BLaER1 treated with 17β-estradiol and CSF1 and Interleukin-3, amounts not matched to agents 10 nM and 100 nM (cell line): Measurements from ENCODE around the gene ARID5A.

Source experiments
- H3K27ac ChIP-seq, 11 experiments: shearing (Covaris generic); formaldehyde crosslinking; 2 replicates each; pipeline ENCODE4 v1.8.1; 2022
- H3K27me3 ChIP-seq, 11 experiments: shearing (Covaris generic); formaldehyde crosslinking; 2 replicates each; pipeline ENCODE4 v1.8.1; 2022
- H3K36me3 ChIP-seq, 11 experiments: shearing (Covaris generic); formaldehyde crosslinking; 2 replicates each; pipeline ENCODE4 v1.8.1; 2022
- H3K4me1 ChIP-seq, 10 experiments: shearing (Covaris generic); formaldehyde crosslinking; 2 replicates each; pipeline ENCODE4 v1.8.1; 2022
- H3K4me2 ChIP-seq, 11 experiments: shearing (Covaris generic); formaldehyde crosslinking; 2 replicates each; pipeline ENCODE4 v1.8.1; 2022
- H3K4me3 ChIP-seq, 10 experiments: shearing (Covaris generic); formaldehyde crosslinking; 2 replicates each; pipeline ENCODE4 v1.8.1; 2022
- H3K9ac ChIP-seq, 11 experiments: shearing (Covaris generic); formaldehyde crosslinking; 2 replicates each; pipeline ENCODE4 v1.8.1; 2022
- H3K9me3 ChIP-seq, 11 experiments: shearing (Covaris generic); formaldehyde crosslinking; replicated peaks in 1 of 11; 2 replicates each; pipeline ENCODE4 v1.8.1; 2022
- H4K20me1 ChIP-seq, 11 experiments: shearing (Covaris generic); formaldehyde crosslinking; 2 replicates each; pipeline ENCODE4 v1.8.1; 2022
- Cebpa-rat ChIP-seq, 11 experiments: shearing (Covaris generic); IDR thresholded peaks; 2 replicates each; pipeline ENCODE4 v1.8.1; 2022

The ARID5A gene

GRCh38 chr2:96499061-96499960 lies 37.2 kb upstream of the ARID5A start:
- no peak overlapping the region for H3K4me2 ChIP-seq
- no peaks in the 10 kb centered on the region for H3K36me3 ChIP-seq
- TF ChIP-seq Cebpa-rat (IDR thresholded peaks at IDR 0.05), result no peak
- H3K9ac ChIP-seq, result no peak overlapping the region
- no peaks in the 10 kb centered on the region for H3K27me3 ChIP-seq
- no peaks in the 10 kb centered on the region for H4K20me1 ChIP-seq
- peaks cover 8 to 21% (median 15%) of the 10 kb centered on the region in 11 experiments for H3K9me3 ChIP-seq
- peaks cover 29 to 44% (median 35%) of the 10 kb centered on the region in 10 experiments for H3K4me1 ChIP-seq
- no peak overlapping the region for H3K4me3 ChIP-seq
- H3K27ac ChIP-seq, result no peak overlapping the region

- H3K27ac ChIP-seq, result no peak overlapping the region
- TF ChIP-seq Cebpa-rat (IDR thresholded peaks at IDR 0.05), result no peak
- peak overlapping the region in 1 of 11 experiments; percentile 88; a peak in 2 of 22 replicates for H3K4me2 ChIP-seq
- H3K4me1 ChIP-seq, result peaks cover 29 to 47% (median 36%) of the 10 kb centered on the region in 10 experiments
- no peak overlapping the region for H3K4me3 ChIP-seq
- H3K9ac ChIP-seq, result no peak overlapping the region
- peaks cover 0 to 9% (median 4%) of the 10 kb centered on the region in 11 experiments; a peak in 13 of 22 replicates for H3K9me3 ChIP-seq
- no peaks in the 10 kb centered on the region for H3K36me3 ChIP-seq
- H3K27me3 ChIP-seq, result no peaks in the 10 kb centered on the region
- H4K20me1 ChIP-seq, result no peaks in the 10 kb centered on the region
Observed at GRCh38 chr2:96500385-96501066, 36.0 kb upstream of the ARID5A start.

- no peaks in the 10 kb centered on the region for H3K36me3 ChIP-seq
- H3K9ac ChIP-seq, result peak overlapping the region in 8 of 11 experiments; percentile 2 to 67 (median 26); a peak in 6 of 22 replicates
- H3K4me1 ChIP-seq, result peaks cover 29 to 53% (median 36%) of the 10 kb centered on the region in 10 experiments
- H3K4me2 ChIP-seq, result peak overlapping the region; percentile 49 to 88 (median 64)
- no peaks in the 10 kb centered on the region for H3K27me3 ChIP-seq
- peak overlapping the region in 6 of 11 experiments; percentile 10 to 64 (median 36); a peak in 7 of 22 replicates for H3K27ac ChIP-seq
- no peak for TF ChIP-seq Cebpa-rat (IDR thresholded peaks at IDR 0.05)
- H4K20me1 ChIP-seq, result no peaks in the 10 kb centered on the region
- no peak overlapping the region for H3K4me3 ChIP-seq
- H3K9me3 ChIP-seq, result no peaks in the 10 kb centered on the region
Observed at GRCh38 chr2:96501471-96501874, 35.1 kb upstream of the ARID5A start.

- Histone ChIP-seq H3K36me3 (no peaks in the 10 kb centered on the region), H3K27ac (peak overlapping the region in 6 of 11 experiments; percentile 10 to 64 (median 36); a peak in 6 of 22 replicates), H3K9me3 (no peaks in the 10 kb centered on the region), H3K4me2 (peak overlapping the region; percentile 49 to 88 (median 67)), H3K4me1 (peaks cover 29 to 53% (median 36%) of the 10 kb centered on the region in 10 experiments), H4K20me1 (no peaks in the 10 kb centered on the region), H3K4me3 (no peak overlapping the region), H3K27me3 (no peaks in the 10 kb centered on the region), H3K9ac (peak overlapping the region in 8 of 11 experiments; percentile 2 to 67 (median 26); a peak in 6 of 22 replicates)
- no peak for TF ChIP-seq Cebpa-rat (IDR thresholded peaks at IDR 0.05)
Observed at GRCh38 chr2:96501886-96502810, 34.4 kb upstream of the ARID5A start.

GRCh38 chr2:96502891-96503636 lies 33.5 kb upstream of the ARID5A start:
- Histone ChIP-seq H3K9me3 (no peaks in the 10 kb centered on the region), H3K4me1 (peaks cover 32 to 56% (median 35%) of the 10 kb centered on the region in 10 experiments), H3K9ac (peak overlapping the region in 2 of 11 experiments; percentile 9 to 11; a peak in 2 of 22 replicates), H4K20me1 (no peaks in the 10 kb centered on the region), H3K4me3 (no peak overlapping the region), H3K4me2 (peak overlapping the region; percentile 22 to 88 (median 67)), H3K27me3 (no peaks in the 10 kb centered on the region), H3K27ac (peak overlapping the region in 1 of 11 experiments; percentile 55; a peak in 2 of 22 replicates), H3K36me3 (no peaks in the 10 kb centered on the region)
- no peak for TF ChIP-seq Cebpa-rat (IDR thresholded peaks at IDR 0.05)

GRCh38 chr2:96503637-96504243 lies 32.8 kb upstream of the ARID5A start:
- no peak for TF ChIP-seq Cebpa-rat (IDR thresholded peaks at IDR 0.05)
- no peaks in the 10 kb centered on the region for H3K36me3 ChIP-seq
- H4K20me1 ChIP-seq, result no peaks in the 10 kb centered on the region
- no peaks in the 10 kb centered on the region for H3K27me3 ChIP-seq
- H3K4me3 ChIP-seq, result no peak overlapping the region
- H3K9ac ChIP-seq, result peak overlapping the region in 2 of 11 experiments; percentile 9 to 11; a peak in 2 of 22 replicates
- no peaks in the 10 kb centered on the region for H3K9me3 ChIP-seq
- H3K4me2 ChIP-seq, result peak overlapping the region; percentile 22 to 88 (median 67); a peak in 21 of 22 replicates
- H3K27ac ChIP-seq, result no peak overlapping the region
- H3K4me1 ChIP-seq, result peaks cover 39 to 63% (median 42%) of the 10 kb centered on the region in 10 experiments

GRCh38 chr2:96505231-96505889 lies 31.2 kb upstream of the ARID5A start, which contains the start of gene NEURL3:
TSS of gene NEURL3 (minus strand) at chr2:96505357. CDS start at chr2:96505286, 71 bp downstream.
- no peaks in the 10 kb centered on the region for H3K36me3 ChIP-seq
- no peak within 1 kb of the TSS for H3K9ac ChIP-seq
- H3K4me3 ChIP-seq, result no peak within 1 kb of the TSS
- no peak within 1 kb of the TSS for H3K27ac ChIP-seq
- no peaks in the 10 kb centered on the region for H3K9me3 ChIP-seq
- no peaks in the 10 kb centered on the region for H3K27me3 ChIP-seq
- peaks cover 51 to 73% (median 58%) of the 10 kb centered on the region in 10 experiments for H3K4me1 ChIP-seq
- TF ChIP-seq Cebpa-rat (IDR thresholded peaks at IDR 0.05), result no peak
- H3K4me2 ChIP-seq, result peak within 1 kb of the TSS in 4 of 11 experiments; percentile 38 to 67 (median 64); a peak in 6 of 22 replicates
- H4K20me1 ChIP-seq, result no peaks in the 10 kb centered on the region
